SIG-M5 treated with dmso at 0.1 percent for 504 hours (cell line): ENCODE results near the gene SART1.

Experiments used
- DNase-seq: peaks from one replicate; lab custom pipeline; 2025; ENCODE audit not compliant: unreplicated experiment; lab: John Stamatoyannopoulos, UW

Gene SART1

DNA sequence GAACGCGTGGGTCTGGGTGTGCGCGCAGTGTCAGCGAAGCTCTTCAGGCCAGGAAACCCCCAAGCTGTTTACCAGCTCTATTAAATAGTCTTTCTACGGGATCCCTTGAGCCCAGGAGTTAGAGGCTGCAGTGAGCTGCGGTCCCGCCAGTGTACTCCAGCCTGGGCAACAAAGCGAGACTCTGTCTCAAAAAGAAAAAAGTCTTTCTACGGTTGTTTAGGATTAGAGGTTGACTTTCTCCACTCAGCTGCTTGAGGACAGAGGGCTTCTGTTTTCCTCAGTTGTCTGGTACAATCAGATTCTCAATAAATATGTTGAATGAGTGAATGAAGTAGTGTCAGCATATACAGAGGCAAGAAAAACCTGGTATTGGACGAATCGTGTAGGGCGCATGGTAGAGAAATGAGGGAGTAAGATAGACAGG is 619 bp downstream of the SART1 start:
- no peak for DNase-seq

DNA sequence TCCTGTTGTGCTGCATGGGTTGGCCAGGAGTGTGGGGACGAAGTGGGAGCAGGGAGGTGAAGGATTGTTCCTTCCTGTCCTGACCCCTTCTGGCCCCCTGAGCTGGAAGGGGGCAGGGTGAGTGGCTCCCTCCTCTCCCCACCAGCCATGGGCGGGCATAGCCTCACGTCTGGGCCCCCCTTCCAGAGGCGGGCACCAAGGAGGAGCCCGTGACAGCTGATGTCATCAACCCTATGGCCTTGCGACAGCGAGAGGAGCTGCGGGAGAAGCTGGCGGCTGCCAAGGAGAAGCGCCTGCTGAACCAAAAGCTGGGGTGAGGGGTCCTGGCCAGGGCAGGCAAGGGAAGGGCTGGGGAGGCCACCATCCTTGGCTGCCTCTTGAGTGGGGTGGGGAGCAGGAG is 3.4 kb downstream of the SART1 start:
- DNase-seq = no peak

DNA sequence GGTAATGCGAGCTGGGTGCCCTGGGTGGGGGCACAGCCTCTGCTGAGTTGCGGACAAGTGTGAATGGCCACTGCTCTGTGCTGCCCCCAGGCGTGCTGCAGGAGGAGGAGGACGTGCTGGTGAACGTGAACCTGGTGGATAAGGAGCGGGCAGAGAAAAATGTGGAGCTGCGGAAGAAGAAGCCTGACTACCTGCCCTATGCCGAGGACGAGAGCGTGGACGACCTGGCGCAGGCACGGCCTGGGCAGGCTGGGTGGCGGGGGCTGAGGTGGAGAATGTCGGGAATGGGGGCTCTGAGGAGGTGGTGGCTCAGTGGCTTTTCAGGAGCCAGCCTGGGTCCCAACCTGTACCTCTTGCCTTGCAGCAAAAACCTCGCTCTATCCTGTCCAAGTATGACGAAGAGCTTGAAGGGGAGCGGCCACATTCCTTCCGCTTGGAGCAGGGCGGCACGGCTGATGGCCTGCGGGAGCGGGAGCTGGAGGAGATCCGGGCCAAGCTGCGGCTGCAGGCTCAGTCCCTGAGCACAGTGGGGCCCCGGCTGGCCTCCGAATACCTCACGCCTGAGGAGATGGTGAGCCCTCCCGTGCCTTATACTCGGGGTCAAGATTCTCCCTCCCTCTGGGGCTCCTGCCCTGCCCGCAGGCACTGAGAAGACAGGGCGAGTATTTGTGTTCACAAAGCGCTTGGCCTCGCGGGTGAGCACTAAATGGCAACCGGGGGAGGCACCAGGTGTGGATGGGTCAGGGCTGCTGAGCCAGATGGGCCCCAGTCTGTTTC is 4.6 kb downstream of the SART1 start:
- DNase-seq = no peak

DNA sequence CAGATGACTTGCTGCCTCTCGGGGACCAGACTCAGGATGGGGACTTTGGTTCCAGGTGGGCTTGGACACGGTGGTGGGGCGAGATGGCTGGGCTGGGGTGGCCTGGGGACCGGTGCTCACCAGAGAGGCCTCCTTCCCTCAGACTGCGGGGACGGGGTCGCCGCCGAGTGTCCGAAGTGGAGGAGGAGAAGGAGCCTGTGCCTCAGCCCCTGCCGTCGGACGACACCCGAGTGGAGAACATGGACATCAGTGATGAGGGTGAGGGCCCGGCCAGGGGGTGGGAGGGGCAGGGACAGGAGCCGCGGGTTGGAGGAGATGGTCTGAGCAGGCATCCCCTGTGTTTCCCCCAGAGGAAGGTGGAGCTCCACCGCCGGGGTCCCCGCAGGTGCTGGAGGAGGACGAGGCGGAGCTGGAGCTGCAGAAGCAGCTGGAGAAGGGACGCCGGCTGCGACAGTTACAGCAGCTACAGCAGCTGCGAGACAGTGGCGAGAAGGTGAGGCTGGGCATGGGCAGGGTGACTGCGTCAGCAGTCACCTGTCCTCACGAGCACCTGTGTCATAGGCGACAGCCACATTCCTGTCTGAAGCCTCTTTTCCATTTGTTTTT is 5.9 kb downstream of the SART1 start:
- no peak for DNase-seq

DNA sequence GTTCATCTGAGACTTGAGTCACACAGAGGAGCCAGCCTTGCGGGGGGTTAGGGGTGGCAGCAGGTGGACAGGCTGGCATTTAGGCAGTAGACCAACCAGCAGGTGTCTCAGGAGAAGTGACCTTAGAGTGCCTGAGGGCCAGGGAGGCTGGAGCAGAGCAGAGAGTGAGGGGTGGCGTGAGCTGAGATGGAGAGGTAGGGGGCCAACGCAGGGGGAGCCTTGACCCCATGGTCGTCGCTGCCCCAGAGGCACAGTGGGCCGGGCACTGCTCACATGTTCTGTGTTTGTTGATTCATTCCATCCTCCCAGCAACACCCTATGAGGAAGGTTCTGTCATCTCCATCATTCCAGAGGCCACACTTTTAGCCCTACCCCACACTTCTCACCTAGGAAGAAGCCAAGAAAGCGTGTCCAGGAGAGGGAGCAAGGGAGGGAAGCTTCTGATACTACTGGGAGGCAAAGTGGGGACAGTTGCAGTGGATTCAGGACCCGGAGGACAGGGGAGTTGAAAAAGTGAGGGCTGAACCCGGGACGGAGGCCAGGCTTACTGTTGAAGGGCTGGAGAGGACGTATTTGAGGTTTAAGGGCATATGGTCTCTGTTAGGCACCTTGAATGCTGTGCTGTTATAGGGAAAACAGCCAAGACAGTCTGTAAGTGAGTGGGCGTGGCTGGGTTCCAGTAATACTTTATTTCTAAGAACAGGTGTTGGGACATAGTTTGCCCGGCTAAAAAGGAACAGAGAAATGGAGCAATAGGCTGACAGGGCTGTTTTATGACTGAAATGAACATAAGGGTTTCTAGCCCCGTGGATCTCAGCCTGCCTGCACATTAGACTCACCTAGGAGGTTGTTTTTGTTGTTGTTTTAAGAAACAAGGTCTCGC is 7.3 kb downstream of the SART1 start:
- DNase-seq = peak; percentile 13

DNA sequence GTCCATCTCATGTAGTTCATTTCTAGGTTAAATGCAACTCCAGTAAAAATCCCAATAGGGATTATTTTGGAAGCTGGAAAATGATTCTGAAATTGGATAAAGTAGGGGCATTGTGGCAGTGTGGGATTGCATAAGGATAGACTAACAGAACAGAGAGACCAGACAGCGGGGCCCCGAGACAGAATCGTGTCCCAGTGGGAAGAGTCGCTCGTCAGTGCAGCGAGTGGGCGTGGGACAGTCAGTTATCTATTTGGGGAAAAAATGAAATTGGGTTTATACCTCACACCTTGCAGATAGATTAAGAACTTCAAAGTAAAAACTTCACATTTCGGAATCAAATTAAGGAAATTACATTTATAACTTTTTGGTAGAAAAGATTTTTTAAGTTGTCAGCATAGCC is 10.6 kb downstream of the SART1 start:
- no peak for DNase-seq

DNA sequence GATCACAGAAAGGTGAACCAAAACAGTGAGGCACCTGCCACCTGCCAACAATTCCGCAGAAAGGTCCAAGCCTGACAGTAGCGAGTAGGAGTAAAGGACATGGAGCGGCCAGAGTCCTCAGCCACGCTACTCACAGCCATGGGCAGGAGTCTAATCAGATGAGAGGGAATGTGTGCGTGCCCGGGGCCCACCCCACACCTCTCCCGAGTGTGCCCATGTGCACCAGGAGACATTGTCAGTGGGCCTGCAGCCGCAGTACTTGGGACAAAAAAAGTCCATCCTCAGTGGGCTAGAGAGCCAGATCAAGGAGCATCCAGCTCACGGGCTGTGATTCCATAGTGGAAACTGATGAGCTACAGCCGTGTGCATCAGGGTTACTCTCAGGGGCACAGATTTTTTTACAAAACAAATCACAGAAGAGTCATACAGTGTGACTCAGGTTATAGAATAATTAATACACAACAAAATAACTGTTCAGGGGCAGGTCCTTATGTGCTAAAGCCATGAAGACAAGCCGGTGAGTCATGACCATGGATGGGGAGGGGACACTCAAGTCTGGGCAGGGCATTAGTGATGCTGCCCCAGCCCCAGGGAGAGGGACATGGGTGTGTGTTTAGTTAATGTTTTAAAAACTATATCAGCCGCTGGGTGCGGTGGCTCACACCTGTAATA is 12.0 kb downstream of the SART1 start:
- no peak for DNase-seq

DNA sequence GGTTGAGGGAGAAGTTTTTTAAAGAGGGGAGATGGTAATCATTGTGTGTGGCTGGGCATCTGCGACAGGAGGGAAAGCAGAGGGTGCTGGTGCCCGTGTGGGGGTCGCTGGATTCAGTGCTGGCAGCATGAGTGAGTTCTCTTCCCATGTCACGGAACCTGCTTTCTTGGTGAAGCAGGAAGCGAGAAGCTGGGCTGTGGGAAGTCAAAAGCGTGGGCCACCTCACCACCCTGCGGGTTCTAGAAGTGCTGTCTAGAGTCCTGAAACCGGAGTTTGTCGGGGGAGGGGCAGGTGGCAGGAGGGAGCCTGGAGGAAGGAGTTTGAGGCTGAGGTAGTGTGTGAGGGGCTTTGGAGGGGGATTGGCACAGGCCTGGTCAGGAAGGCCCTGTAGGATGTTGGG is 14.2 kb downstream of the SART1 start:
- DNase-seq = no peak

DNA sequence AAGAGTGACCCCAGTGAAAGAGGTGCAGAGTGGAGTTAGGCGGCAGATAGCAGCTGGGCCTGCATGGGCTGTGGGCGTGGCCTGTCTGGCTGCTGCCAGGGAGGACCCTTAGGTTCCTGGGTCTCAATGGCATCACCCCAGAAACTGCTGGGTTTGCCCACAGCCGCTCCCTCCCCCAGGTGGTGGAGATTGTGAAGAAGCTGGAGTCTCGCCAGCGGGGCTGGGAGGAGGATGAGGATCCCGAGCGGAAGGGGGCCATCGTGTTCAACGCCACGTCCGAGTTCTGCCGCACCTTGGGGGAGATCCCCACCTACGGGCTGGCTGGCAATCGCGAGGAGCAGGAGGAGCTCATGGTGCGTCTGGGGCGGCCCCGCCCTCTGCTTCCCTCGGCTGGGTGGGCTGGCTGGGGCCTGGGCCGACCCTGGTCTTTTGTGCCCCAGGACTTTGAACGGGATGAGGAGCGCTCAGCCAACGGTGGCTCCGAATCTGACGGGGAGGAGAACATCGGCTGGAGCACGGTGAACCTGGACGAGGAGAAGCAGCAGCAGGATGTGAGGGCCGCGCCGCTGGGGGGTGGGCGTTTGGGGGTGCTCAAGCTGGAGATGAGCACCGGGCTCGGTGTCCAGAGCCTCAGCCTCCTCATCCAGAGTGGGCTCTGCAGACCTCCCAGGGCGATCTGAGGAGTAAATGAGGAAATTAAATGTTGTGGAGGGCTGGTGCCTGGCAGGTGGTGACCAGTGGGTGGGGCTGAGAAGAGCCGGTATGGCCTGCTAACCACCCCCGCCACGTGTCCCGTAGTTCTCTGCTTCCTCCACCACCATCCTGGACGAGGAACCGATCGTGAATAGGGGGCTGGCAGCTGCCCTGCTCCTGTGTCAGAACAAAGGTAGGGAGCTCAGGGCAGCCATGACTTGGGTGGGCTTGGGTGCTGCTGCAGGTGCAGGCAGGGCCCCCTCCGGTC is 15.0 kb downstream of the SART1 start:
- DNase-seq = no peak

DNA sequence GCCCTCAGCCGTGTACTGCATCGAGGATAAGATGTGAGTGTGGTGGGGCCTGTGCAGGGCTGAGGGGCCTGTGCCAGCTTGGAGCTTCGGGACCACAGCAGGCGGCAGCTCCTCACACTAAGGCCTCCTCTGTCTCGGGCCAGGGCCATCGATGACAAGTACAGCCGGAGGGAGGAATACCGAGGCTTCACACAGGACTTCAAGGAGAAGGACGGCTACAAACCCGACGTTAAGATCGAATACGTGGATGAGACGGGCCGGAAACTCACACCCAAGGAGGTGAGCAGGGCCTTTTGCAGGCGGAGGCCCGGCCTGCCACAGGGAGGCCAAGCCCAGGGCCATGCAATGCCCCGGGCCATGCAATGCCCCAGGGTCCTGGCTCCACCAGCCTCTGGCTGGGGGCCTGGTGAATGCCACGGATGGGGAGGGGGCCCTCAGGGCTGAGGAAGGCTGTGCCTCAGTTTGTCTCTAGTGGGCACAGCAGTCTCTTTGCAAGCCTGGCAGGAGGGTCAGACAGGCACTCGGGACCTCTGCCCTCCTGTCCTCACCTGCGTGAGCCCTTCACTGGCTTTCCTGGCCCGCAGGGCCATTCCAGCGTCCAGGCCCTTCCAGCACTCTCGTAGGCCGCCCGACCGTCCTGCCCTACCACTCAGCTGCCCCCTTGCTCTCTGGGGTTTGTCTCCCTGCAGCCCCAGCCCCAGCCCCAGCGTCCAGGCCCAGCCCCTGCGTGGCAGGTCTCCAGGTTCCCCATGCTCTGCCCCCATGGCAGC is 16.3 kb downstream of the SART1 start:
- DNase-seq = no peak

DNA sequence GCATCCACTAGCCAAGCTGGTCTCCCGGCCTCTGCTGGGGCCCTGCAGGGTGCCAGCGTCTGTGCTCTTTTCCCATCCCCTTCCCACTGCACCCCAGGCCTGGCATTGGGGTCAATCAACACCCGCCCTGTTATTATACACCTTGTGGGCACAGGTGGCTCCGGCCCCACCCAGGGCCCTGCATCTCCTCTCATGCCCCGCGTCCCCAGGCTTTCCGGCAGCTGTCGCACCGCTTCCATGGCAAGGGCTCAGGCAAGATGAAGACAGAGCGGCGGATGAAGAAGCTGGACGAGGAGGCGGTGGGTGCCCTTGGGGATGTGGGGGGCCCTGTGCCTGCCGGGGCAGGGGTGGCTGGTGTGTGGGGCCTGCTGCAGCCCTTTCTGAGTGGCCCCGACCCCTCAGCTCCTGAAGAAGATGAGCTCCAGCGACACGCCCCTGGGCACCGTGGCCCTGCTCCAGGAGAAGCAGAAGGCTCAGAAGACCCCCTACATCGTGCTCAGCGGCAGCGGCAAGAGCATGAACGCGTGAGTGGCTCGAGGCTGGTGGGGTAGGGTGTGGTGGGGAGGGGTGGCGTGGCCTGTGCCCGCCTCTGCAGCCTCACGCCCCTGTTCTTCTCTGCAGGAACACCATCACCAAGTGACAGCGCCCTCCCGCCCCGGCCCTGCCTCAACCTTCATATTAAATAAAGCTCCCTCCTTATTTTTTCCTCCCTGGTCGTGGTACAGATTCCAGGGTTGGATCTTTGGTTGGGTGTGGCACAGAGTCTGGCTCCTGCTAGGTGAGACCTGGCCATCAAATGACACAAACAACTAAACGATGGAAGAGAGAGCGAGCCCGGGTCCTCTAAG is 17.1 kb downstream of the SART1 start:
- DNase-seq = no peak

DNA sequence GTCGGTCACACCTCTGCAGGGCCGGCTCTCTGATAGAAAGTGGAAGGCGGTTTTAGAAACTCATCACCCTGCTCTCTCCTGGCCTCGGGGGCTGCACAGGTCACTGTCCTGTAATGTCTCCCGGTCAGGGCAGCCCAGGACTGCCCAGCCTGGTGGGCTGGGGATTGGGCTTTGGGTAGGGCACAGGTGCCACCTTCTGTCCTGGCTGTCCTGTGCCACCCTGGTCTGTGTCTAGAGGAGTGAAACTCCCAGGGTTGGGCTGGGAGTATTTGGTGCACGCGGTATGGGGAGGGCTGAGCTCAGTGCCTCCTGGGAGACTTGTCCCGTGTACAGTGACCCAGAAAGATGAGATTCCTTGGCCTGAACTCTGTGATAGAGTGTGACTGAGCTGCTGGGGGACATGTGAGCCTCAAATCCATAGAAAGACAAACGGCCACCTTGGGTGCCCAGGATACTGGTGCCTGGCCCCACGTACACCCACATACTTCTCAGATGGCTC is 17.8 kb downstream of the SART1 start:
- no peak for DNase-seq

DNA sequence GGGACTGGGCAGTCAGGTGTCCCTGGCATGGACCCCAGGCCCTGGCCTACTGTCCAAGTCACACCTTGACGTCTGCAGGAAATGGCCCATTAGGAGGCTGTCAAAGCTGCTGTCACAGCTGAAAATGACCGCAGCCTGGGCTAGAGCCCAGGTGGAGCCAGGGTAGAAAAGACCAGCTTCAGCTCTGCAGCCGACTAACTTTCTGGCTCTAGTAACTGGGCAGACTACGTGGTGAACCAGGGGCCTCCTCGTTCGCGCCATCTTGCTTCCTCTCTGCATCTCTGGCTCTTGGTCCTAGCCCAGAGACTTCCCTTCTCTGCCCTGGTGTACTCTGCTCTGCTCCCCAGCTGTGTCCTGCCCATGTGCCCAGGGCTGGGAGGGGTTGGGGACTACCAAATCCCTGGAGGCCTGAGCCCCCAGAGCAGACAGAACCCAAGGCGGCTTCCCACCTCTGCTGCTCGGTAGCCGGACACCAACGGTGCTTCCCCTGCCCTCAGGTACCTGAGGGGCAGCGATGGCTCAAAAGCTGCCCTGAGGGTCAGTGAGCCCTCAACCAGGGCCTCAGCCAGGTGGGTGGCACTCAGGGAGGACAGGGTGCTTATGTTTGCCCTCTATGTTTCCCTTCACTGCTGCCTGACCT is 19.7 kb downstream of the SART1 start:
- no peak for DNase-seq

DNA sequence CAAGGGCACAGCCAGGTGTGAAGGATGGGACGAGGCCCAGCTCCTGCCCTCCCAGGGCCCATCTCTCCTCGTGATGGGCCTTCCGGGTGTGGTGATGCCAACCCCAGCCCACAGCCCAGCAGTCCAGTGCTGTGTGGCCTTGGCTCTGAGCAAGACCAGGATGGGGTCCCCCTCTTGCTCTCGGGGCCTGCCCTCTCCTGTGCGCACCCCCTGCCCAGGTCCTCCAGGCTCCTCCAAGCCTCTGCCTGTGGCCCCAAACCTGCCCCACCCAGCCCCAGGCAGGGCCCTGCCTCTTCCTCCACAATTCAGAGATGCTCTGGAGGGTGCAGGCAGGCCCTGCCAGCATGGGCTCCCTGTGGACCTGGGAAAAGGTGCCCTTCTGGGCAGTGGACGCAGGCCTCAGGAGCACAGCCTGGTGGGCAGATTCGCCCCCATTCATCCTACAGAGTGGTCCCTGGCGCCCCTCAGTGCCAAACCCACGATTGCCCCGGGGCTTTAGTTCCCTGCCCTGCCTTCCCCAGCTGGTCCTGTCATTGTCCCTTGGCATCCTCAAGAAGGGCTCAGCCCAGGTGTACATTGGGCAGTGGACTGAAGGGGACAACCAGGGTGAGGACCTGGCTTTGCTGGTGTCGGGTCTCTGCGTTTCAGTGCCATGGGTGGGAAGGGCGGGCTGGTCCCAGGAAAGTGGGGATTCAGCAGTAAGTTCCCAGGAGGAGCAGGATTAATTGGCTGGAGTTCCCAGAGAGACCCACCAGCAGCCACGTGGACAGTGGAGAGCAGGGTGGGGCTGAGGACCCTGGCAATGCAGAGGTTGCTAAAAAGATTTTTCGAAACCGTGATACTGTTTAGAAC is 20.7 kb downstream of the SART1 start:
- no peak for DNase-seq

DNA sequence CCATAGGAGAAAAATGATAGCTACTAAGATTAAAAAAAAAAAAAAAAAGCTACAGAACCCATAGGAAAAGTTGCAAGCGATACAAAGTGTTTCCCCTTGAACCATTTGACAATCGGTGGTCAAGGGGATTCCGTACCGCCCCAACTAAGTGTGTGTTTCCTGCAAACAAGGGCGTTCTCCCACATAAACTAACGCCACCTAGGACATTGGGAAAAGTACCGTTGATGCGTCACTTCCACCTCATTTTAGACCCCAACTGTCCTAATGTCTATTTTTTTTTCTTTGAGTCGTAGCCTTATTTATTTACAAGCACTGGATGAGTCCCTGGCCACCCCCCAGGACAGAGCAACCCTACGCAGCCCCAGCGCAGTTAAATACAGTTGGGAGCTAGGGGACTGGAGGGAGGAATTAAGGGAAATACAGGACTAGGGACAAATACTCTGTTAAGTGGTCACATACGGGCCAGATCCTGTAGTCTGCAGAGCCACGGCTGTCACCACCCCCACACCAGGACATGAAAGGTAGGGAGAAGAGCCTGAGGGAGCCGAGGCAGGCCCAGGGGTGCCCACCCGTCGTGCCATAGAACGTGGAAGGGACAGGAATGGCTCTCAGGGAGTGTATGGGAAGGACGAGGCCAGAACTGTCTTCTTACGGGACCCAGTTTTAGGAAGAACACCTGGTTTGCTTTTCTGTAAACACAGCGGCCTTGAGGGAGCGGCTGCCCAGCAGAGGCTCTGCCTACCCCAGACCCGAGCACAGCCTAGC is 21.5 kb downstream of the SART1 start:
- no peak for DNase-seq

DNA sequence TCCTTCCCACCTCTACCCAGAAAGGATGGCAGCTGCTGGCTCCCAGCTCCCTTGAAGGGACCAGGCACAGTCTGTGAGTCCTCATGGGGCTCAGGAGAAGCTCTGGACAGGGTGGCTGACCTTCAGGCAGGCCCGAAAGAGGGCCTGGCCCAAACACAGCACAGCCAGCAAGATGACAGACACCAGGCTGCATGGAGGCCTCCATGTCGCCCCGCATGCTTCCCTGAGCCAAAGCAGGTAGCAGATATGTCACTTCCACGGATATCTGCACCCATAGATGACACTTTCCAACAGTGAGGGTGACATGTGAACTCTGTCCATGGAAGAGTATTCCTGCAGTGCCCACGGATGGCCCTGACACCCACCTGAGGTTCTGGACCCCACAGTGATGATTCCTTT is 22.1 kb downstream of the SART1 start:
- no peak for DNase-seq
